HEK293 (cell line): ENCODE measurements around the gene GAD1.

Experiments
- ZNF274 ChIP-seq, 2 experiments: fragments of 200-500 bp in 1 of 2; fragments of 450-650 bp in 1 of 2; sonication (Bioruptor generic) in 1 of 2; formaldehyde crosslinking in 1 of 2; IDR thresholded peaks; 2 replicates each; pipeline versions ENCODE4 v1.5.1 to v1.6.1; 2014 to 2016; ENCODE audit warnings: borderline replicate concordance in 1 of 2, inconsistent platforms in 1 of 2, low read length in 1 of 2, missing biosample characterization in 1 of 2, missing genetic modification characterization in 1 of 2
- ZNF423 ChIP-seq: fragments of 450-650 bp; formaldehyde crosslinking; IDR thresholded peaks from 2 replicates; pipeline ENCODE4 v1.5.1; 2016; ENCODE audit warnings: missing biosample characterization, missing genetic modification characterization
- ZNF610 ChIP-seq: fragments of 450-650 bp; formaldehyde crosslinking; IDR thresholded peaks from 2 replicates; pipeline ENCODE4 v1.5.1; 2016; ENCODE audit warnings: missing biosample characterization, missing genetic modification characterization, borderline replicate concordance
- ZSCAN16 ChIP-seq: fragments of 450-650 bp; formaldehyde crosslinking; IDR thresholded peaks from 2 replicates; pipeline ENCODE4 v1.5.1; 2016; ENCODE audit warnings: missing biosample characterization, missing genetic modification characterization
- TF ChIP-seq, protein P1 (sequence below): fragments of 450-650 bp; formaldehyde crosslinking; IDR thresholded peaks from 2 replicates; pipeline ENCODE4 v1.5.1; 2016; ENCODE audit warnings: missing biosample characterization, missing genetic modification characterization
- TF ChIP-seq, protein P2 (sequence below): fragments of 450-650 bp; formaldehyde crosslinking; IDR thresholded peaks from 2 replicates; pipeline ENCODE4 v1.5.1; 2016; ENCODE audit warnings: missing biosample characterization, missing genetic modification characterization

DNA sequence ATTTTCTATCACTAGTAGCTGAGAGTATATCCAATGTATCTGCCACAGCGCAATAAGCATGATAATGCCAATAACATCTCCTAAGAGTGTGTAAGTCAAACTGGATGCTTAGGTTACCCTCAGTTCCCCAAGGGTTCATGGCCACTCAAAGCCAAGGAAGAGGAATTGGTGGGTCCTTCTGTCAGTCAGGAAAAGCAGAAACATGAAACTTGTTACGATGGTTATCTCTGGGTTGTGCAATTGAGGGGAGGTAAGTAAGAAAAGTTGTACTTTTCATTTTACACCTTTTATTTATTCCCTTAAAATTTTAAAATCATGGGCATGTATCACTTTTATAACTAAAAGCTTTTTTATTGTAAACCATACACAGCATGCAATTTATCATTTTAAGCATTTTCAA, 10.1 kb upstream of the GAD1 start:
- TF ChIP-seq, protein P1, sequence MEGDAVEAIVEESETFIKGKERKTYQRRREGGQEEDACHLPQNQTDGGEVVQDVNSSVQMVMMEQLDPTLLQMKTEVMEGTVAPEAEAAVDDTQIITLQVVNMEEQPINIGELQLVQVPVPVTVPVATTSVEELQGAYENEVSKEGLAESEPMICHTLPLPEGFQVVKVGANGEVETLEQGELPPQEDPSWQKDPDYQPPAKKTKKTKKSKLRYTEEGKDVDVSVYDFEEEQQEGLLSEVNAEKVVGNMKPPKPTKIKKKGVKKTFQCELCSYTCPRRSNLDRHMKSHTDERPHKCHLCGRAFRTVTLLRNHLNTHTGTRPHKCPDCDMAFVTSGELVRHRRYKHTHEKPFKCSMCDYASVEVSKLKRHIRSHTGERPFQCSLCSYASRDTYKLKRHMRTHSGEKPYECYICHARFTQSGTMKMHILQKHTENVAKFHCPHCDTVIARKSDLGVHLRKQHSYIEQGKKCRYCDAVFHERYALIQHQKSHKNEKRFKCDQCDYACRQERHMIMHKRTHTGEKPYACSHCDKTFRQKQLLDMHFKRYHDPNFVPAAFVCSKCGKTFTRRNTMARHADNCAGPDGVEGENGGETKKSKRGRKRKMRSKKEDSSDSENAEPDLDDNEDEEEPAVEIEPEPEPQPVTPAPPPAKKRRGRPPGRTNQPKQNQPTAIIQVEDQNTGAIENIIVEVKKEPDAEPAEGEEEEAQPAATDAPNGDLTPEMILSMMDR (tag by site-specific recombination) = no peak
- TF ChIP-seq ZNF610 (tag by site-specific recombination) (no peak), ZNF423 (tag by site-specific recombination) (no peak), ZSCAN16 (tag by site-specific recombination) (no peak), ZNF274 (IDR thresholded peaks at IDR 0.05; ENCODE audit: low read length) (no peak), ZNF274 (tag by site-specific recombination; IDR thresholded peaks at IDR 0.05; ENCODE audit: borderline replicate concordance) (no peak)
- TF ChIP-seq, protein P2, sequence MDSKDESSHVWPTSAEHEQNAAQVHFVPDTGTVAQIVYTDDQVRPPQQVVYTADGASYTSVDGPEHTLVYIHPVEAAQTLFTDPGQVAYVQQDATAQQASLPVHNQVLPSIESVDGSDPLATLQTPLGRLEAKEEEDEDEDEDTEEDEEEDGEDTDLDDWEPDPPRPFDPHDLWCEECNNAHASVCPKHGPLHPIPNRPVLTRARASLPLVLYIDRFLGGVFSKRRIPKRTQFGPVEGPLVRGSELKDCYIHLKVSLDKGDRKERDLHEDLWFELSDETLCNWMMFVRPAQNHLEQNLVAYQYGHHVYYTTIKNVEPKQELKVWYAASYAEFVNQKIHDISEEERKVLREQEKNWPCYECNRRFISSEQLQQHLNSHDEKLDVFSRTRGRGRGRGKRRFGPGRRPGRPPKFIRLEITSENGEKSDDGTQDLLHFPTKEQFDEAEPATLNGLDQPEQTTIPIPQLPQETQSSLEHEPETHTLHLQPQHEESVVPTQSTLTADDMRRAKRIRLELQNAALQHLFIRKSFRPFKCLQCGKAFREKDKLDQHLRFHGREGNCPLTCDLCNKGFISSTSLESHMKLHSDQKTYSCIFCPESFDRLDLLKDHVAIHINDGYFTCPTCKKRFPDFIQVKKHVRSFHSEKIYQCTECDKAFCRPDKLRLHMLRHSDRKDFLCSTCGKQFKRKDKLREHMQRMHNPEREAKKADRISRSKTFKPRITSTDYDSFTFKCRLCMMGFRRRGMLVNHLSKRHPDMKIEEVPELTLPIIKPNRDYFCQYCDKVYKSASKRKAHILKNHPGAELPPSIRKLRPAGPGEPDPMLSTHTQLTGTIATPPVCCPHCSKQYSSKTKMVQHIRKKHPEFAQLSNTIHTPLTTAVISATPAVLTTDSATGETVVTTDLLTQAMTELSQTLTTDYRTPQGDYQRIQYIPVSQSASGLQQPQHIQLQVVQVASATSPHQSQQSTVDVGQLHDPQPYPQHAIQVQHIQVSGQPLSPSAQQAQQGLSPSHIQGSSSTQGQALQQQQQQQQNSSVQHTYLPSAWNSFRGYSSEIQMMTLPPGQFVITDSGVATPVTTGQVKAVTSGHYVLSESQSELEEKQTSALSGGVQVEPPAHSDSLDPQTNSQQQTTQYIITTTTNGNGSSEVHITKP = no peak
